GM21619 (cell line): ENCODE results near the gene ZNF516.

ENCODE experiments used
- ATAC-seq: cut with Tn5 transposase; IDR thresholded peaks from one replicate; pipeline ENCODE4 v1.9.1; 2021; ENCODE audit not compliant: unreplicated experiment

The ZNF516 gene

DNA sequence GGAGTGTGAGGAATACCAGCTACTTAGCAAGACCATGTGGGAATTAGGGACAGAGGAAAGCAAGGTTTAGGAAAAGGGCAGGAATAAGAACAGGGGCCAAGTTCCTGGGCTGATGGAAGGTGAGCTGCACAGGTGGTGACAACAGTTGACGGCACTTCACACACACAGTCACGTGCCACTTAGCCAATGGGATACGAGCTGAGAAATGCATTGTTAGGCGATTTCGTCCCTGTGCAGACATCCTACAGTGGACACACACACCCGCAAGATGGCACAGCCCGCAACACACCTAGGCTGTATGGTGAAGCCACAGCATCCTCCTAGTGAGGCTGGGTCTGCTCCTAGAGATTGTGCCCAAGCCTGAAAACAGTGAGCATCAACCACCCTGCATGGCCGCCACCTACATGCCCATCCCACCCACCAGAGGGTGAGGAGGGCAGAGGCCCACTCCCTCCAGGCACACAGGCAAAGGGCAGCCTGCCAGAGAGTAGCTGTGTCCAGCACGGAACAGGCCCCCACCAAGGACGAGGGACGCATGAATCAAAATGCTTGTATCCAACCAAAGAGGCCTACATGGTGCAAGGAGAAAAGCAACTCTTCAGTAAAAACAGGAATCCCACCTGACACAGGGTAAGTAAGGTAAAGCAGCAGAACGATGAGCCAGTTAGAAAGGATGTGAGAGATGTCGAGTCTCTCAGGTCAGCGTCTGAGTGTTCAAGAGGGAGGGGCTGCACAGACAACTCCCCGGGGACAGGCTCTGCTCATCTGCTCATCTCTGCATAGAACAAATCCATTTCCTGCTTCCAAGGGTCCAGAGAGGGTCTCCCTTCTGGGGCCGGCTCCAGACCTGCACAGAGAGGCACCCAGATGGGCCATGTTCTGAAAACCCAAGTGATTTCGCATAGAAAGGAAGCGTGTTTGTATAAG, 51.3 kb downstream of the ZNF516 start:
- no peak for ATAC-seq

DNA sequence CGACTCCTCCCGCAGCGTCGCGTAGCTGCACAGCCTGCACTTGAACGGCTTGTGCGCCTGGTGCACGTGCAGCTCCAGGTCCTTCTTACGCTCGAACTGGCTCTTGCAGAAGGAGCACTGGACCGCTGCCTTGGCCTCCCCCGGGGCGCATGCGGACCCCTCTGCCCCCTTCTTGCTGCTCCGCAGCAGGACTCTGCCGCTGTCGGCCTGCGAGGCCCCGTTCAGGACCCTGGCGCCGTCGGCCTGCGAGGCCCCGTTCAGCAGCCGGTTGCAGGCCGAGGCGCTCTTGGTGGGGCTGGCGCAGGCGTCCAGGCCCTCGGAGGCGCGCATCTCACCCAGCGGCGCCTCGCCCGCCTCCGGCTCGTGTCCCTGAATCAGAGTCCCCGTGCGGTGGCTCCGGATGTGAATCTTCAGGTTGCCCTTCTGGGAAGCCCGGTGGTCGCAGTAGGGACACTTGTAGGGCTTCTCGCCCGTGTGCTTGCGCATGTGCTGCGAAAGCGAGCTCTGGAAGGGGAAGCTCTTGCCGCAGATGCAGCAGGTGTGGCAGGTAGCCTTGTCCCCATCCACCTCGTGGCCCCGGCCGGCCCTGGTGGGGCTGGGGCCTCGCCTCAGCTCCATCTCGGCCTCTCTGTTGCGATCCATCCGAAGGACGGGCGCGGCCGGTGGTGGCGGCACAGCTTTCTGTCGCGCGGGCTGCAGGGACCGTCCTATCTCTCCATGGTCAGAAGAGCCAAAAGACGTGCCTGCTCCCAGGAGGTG, 52.5 kb downstream of the ZNF516 start:
- ATAC-seq = no peak

DNA sequence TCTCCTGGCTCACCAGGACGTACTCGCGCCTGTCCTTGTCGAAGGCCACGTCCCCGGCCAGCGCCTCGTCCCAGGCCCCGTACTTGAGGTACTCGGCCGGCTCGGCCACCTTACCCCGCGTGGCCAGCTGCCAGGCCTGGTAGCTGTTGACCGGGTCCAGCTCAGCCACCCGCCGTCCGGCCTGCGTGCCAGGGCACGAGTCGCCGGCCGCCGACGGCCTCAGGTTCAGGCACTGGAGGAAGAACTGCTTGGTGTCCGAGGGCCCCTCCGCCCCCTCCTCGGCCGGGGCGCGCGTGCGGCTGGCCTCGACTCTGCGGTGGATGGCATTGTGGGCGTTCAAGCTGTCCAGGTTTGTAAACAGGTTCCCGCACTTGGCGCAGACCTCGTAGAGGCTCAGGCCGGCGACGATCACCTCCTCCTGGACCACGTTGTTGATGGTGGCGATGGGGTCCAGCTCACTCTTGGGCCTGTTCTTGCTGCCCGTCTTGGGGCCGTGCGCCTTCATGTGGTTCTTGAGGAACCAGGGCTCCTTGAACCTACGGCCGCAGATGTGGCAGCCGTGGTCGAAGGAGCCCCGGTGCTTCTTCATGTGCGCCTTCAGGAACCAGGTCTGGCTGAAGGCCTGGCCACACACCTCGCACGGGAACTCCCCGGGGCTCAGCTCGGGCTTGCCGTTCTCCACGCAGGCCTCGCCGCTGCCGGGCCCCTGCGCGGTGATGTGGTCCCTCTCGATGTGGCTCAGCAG, 53.2 kb downstream of the ZNF516 start:
- ATAC-seq = no peak

DNA sequence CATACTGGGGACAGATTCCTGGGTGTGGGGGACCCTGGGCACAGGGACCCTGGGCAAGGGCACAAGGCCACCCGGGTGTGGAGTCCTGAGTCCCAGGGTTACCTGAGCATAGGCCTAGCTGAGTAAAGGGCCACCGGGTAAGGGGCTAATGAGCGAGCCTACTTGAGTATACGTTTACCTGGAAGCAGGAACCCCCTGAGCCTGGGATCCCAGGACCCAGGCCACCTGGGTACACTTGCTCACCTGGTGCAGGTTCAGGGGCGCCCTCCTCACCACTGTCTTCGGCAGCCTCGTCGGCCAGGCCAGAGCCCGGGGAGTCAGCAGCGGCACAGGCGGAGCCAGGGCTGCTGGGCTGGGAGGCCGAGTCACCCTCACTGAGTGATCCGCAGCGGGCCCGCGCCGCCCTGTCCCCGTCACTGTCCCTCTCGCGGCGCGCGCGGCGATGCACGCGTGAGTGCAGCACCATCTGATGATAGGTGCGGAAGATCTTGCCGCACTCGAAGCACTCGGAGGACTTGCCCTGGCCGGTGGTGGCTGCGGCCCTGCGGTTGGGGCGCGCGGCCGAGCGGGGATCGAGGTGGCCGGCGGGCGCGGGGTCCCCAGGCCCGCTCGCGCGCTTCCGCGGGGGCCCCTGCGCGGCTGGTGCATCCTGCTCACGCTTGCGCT, 53.9 kb downstream of the ZNF516 start:
- no peak for ATAC-seq

DNA sequence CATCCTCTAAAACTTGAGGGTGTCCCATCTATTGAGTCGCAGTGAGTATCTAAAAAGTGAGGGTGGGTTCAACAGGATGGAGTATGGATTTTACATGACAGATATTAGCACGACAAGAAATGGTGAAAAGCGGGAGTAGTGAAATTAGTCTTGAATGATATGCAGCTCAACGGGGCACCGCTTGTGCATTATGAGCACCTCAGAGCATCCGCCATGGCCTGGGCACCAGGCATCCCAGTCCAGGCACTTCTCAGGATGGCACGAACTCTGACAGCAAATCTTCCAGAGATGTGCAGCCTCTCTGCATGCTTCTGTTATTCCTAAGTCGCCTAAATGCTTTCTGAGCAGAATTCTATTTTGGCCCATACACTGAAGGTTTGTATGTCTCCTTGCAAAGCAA, 57.1 kb downstream of the ZNF516 start:
- no peak for ATAC-seq

DNA sequence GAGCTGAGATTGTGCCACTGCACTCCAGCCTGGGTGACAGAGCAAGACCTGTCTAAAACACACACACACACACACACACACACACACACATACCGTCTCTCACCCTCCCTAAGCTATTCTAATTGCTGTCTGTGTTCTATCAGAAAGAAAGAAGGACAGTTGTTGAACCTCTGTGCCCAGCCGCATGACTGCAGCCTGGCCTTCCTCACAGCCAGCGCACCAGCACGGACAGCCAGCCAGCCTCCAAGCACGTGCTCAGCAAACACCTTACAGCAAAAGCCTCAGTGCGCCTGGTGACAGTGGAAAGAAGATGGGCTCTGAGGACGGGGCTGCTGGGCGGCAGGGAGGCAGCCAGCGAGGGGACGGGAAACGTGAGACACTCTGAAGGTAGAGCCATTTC, 58.0 kb downstream of the ZNF516 start:
- no peak for ATAC-seq

DNA sequence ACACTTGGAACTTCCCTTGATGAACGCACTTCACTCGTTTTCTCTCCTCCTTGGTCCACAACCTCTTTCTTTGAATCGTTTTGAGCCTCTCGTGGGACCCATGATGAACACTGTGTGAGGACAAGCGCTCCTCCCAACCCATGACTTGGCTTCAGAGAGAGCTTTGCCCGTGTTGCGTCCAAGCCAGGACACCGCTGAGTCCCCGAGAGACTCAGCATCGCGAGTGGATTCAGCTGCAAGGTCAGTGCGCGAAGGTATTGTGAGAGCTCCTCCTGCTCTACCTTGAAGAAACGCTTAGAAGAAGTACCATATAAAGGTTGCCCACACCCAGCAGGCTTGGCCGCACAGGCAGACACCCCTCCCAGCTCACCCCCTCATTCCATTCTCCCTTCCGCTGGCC, 58.7 kb downstream of the ZNF516 start:
- ATAC-seq = no peak

DNA sequence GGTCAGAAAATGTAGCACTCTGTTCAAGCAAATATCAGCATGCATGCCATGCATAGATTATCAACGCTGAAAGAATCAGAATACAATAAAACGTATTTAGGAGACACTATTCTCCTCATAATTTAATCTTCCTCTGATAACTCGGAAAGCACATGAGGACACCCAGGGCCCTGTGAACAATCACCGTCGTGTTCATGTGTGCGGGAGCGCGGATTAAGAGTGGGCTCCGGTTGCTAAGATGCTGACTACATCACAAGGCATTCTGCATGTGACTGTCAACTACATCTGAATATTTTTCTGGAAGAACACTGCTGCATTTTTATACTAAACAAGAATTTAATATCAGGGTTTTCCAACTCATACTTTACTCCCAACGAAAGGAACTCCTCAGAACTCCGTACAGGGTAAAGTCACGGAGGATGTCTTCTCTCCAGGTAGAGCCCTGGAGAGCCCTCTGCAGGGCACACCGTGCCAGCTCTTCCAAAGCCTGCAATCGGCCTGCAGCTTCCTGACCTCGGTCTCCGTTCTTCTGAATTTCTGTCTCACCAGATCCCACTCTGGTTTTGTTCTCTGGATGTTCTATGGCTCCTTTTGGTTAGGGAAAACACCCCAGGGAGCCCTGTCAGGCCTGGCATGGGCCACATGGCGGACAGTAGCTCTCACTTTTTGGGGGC, 59.6 kb downstream of the ZNF516 start:
- no peak for ATAC-seq

DNA sequence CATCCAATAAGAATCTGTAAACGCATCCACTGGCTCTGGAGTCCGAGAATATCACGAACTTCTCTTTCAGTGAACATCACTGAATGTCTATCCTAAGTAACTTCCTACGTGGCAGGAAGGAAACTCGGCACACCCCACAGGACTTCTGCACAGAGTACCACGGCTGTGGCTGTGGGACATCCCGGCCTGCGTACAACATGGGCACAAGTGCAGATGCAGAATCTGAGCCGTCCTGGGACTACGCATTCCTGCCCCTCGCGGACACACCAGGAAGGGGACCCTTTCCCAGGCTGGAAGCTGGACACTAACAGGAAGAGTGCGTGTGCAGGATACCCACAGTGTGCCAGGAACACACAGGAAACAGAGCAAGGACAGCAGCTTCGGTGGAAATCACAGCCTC, 60.6 kb downstream of the ZNF516 start:
- no peak for ATAC-seq

DNA sequence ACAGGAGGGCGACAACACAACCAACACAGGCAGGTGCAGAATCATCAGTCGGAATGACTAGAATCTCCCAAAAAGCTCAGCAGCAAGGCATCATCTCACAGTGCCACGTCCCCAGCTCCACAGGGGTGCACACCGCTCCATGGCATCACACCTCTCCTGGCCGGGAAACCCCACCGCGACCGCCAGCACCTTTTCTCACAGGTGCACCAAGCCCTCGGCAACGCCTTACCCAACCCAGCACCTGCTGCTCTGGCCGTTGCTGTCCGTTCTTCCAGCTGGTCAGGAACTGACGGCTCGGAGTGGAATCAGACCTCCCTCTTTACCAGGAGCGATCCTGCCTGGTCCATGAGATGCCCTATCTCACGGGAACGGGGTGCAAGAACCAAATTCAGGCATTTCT, 61.3 kb downstream of the ZNF516 start:
- no peak for ATAC-seq

DNA sequence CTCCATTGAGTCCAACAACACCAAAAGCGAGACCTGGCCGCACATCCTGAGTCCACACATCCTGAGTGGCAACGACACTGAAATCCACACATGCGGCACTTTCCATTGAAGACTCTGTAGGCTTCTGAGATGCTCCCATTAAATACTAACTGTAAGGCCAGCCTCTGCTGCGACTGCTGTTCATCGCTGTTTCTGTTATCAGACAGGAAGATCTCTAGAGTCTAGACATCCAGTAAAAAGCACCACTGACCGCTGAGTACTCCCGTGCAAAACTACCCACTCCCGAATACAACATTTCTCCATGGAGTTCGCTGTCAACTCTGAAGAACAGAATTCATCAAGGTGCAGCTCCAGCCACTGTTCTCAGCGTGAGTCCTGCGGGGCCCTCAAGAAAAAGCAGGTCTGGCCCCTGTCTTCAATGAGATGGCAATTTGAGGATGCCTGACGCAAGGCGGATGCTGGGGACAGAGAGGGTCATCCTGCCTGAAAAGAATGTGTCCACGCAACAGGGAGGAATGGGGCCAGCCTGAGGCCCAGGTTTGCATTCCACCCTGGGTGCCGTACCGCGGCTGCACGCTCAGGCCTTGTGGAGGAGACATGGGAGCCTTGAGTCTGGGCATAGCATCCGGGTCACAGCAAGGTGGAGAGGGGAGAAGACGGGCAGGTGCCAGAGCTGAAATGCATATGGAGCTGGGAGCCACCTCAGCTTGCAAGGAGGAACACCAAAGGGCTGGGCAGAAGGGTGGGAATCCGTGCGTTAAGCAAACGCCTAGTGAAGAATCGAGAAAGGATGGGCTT, 61.9 kb downstream of the ZNF516 start:
- no peak for ATAC-seq

DNA sequence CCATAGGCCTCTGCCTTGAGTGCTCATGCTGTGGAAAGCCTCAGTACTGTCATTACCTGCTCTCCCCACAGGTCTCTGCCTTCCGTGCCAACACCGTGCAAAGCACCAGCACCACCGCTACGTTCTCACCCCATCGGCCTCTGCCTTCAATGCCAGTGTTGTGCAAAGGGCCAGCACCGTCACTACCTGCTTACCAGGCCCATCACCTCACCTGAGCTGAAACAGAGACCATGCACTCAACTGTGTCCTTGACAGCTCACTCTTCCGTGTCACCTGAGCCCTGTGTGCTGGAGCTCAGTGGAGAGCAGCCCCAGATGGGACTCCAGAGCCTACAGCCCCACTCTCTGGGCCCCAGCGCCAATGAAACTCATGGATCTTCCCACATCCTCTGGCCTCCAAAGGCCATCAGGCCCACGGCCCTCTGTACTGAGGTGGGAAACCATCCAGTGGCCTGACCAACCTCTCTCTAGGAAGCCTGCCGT, 62.7 kb downstream of the ZNF516 start:
- ATAC-seq = no peak

DNA sequence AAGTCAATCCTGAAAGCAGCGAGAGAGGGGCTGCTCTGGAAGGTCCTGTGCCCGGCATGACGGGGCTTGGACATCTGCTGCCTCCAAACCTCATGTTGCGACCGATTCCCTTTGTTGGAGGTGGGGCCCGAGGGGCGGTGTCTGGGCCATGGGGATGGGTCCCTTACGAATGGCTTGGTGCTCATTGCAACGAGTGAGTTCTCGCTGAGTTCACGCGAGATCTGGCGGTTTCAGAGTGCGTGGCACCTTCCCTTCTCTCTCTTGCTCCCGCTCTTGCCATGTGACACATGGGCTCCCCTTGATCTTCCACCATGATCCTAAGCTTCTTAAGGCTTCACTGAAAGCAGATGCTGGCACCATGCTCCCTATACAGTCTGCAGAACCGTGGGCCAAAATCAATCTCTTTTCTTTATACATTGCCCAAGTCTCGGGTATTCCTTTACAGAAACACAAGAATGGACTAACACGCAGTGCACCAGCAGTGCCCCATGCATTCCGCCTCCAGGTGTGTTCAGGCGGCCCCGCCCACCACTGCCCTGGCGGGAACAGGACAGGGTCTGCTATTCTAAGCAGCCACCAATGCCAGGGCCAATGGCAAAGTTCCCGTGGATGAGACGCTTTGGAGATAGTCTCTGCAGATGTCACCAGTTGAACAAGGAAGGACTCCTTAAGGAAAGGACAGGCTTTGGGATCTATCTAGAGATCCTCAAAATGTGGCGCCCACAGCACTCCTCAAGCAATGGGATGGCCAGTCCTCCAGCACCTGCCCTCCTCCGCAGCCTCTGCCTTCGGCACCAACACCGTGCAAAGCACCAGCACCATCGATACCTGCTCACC, 63.4 kb downstream of the ZNF516 start:
- no peak for ATAC-seq

DNA sequence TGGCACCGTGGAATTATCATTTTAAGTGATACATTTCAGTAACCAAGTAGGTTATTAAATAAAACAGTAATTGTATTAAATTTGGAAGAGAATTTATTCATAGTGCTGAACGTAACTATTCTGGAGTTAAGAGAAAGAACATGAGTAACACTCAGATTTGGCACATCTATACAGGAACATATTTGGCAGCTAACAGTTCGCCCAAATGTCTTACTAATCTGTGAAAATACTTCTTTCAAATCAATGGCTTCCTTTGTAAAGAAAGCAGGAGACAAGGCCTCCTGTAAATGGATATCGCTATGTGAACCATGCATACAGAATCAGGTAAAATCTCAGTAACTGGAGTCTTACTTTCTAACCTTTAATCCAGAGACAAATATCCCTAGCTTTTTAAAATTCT, 64.4 kb downstream of the ZNF516 start:
- no peak for ATAC-seq

DNA sequence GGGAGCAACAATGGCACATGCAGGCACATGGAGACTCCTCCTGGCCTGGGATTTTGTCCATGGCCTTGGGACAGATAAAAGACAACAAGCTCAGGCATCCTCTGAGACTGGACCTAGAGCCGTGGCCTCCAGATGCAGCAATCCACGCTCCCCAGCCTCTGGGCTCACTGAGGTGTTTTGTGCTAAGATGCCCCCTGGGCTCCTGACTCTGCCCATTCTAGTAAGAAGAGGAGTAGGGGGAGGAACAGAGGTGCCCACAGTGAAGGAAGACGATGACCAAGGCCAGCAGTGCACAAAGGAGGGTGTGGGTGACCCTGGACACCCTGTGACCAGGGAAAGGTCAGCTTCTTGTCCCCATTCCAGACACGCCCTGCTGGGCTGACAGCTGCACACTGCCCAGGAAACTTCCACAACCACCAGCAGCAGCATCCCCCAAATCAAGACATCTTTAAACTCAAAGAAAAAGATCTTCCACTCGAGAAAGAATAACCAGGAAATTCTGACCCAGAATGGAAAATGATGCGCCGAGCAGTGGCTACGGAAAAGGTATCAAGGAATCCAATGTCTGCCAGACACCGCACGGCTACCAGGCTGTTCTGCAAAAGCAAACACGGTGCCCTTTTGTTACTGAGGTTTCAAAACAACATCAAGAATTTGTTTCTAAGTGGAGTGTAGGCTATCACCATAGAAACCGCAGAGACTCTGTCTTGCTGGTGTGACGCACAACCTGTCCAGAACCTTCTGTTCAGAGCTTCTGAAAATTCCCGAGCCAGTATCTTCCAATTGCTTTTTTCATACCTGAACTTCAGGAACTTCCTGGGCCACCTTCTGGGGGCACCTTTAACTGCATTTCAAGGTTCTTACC, 65.5 kb downstream of the ZNF516 start:
- ATAC-seq = no peak

DNA sequence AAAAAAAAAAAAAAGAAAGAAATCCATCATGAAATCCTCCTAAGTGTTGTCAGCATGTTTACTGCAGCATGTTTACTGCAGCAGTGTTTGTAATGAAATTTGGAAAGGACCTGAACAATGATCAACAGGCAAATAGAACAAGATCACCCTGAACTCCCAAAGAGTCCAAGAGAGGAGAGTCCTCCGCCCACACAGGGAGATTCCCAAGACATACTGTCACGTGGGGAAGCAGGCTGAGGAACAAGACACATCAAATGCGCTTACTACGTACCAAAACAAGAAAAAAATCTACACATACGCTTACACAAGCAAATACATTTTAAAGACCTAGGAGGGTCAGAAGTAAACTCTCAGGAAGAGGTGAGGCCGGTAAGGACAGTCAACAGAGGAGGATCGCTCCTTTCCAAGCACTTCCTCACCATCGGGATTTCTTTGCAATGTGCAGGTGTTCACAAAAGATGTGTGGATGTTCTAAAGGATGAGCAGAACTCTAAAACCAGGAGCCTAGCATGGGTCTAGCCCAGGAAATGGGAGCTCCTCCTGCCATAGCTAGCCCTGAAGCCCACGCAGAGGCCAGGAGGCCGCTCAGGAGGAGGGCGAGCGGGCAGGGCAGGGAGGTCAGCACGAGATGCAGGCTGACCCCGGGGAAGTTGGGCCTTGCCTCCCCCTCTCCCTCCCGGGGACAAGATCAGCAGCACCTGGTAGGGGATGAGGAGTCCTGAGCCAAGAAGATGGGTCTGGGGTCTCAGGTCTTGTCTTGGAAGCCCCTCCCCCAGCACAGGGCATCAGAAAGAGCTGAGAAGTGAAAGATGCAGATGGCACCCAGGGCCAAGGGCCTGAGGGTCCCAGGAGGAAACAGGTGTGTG, 66.4 kb downstream of the ZNF516 start:
- no peak for ATAC-seq
